GM21825 (cell line): ENCODE measurements around the gene SMARCAL1.
A peak's percentile ranks its signal among the peaks of the same experiment; 100 is the strongest.

Source experiments
- ATAC-seq: cut with Tn5 transposase; IDR thresholded peaks from one replicate; pipeline ENCODE4 v1.9.1; 2021; ENCODE audit warnings: mild to moderate bottlenecking, moderate library complexity; ENCODE audit not compliant: unreplicated experiment

The SMARCAL1 gene

DNA sequence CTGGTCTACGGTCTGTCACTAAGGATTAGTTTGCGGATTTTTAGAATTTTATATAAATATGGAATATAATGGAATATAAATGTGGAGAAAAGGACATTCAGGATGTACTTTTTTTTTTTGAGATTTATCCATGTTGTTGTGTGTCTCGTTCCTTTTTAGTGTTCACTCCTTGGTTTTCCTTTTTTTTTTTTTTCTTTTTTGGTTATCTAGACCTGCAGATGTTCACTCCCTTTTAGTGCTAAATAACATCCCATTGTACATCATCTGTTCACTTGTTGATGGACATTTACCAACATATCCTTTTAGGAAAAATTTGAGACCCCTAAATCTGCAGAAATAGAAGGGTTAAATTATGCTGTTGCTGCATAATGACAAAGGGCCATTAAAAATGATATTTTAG lies 60.9 kb downstream of the SMARCAL1 start:
- ATAC-seq: no peak

DNA sequence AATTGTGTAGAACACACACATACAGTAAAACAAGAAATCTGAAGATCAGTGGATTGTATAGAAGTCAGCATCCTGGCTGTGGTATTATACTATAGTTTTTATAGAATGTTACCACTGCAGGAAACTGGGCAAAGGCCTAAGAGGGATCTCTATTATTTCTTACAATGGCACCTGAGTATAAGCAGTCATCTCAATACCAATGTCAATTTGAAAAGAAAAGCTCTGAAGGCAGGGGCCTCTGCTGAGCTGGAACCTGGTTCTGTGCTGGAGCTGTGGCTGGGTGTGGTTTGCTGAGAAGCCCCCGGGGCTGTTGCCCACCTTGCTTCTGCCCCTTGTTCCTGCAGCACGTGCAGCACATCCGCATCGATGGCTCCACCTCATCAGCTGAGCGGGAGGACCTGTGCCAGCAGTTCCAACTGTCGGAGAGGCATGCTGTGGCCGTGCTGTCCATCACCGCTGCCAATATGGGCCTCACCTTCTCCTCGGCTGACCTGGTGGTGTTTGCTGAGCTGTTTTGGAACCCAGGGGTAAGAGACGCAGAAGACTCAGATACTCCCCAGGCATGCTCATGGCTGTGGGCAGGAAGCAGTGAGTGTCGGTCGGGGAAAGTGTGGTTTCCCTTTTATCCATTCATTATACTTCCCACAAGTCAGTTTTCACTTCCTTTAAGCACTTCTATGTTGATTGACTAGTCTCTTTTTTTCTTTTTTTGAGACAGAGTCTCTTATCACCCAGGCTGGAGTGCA lies 62.8 kb downstream of the SMARCAL1 start:
- ATAC-seq: peak; percentile 72

DNA sequence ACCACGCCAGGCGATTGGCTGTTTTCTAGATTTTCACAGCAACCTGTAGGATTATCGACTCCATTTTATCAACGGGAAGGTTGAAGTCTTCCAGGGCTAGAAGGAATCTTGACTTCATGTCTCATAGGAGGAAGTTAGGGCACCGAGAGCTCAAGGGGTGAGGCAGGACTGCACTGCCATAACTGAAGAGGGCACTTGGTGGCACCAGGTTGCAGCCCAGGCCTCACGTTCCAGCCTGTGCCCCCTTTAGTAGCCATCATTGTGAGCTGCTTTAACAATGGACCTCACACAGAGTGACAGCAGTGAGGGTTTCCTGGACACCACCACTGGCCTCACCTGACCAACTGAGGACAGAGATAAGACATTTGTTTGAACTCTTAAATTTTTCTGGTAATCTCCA lies 63.5 kb downstream of the SMARCAL1 start:
- ATAC-seq: no peak

DNA sequence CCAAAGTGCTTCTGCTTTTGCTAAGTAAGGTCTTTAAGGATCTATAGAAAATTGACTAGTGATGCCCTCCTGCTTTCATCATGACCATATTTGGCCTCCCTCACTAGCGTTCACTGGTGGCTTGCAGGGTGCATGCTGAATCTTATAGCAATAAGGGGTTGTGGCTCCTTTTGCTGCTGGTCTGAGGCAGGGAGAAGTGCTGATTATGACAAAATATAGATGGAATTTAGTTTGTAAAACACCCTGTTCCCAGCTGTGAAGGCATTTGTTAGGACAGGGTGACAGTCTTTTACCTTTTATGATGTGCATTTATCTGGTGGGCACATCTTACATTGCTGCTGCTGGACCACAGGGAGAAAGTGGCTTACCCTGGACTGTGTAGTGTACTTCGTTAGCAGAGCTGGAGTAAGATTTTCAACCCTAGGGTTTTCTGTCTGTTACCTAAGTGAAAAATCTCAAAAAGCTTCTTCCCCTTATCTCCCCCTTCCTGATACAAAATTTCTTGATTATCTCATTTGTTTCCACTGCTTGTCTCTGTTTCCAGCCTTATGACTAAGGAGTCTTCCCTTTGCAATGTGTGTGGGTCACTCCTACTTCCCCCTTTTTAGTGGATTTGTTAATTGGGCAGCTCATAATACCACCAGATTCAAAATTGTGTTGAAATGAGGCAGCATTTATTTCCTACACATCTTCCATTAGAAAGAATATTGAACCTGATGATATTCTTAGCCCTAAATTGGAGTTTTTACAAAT lies 65.2 kb downstream of the SMARCAL1 start:
- ATAC-seq: no peak

DNA sequence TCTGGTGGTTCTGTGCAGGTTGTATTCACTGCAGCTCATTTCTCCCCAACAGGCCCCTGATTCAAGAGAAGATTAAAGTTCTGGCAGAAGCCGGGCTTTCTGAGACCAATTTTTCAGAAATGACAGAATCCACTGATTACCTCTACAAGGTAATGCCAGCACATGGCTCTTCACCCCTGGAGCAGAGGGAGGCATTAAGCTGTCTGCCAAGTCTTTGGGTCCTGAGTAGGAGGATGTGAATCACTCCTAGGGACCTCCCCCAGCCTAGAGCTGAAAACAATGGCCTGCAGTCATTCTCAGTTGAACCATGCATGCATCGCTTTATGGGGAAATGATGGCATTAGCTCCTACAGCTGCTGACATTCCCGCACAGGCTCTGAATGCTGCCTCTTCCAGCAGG lies 65.9 kb downstream of the SMARCAL1 start:
- no peak for ATAC-seq

DNA sequence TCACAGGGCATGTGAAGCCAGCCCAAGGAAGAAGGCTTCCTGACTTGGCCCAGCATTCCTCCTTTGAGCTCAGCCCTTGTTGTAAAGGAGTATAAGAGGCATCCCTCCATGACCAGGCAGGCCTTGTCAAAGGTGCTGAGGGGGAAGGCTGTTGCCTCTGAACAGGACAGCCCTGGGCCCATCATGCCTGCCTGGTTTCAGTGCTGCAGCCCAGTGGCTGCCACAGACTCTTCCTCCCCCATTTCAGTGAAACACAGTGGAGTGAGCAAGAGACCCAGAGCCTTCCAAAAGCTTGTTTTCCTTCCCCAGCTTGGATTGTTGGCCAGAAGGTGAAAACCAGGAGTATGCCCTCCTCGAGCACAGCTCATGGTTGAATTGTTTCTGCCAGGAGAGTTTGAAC lies 66.5 kb downstream of the SMARCAL1 start:
- no peak for ATAC-seq

DNA sequence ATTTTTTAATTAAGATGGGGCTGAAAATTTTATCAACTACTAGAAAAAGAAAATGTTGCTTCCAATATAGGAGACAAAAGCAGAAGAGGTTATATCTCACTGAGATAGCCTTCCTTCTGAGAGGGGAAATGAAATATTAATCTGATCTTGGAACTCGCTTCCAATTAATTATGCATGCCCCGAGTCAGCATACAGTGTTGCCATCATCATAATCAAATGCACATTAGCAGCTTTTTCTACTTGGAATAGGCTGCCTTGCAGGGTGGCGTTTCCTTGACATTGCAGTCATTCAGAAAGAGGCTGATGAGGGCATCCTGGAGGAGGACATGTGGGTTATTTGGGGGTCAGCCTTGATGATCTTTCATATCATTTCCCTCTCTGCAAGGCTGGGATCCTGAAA lies 67.9 kb downstream of the SMARCAL1 start:
- no peak for ATAC-seq

DNA sequence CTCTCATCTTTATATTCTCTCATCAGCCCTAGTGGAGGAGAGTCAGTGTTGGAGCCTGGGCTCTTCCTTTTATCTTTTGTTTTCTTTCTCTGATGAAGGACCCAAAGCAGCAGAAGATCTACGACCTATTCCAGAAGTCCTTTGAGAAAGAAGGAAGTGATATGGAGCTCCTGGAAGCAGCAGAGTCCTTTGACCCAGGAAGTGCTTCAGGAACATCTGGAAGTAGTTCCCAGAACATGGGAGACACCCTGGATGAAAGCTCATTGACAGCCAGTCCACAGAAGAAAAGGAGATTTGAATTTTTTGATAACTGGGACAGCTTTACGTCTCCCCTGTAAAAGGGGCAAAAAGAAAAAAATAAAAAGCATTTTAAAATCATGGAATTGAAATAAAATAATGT lies 70.4 kb downstream of the SMARCAL1 start:
- ATAC-seq: no peak

DNA sequence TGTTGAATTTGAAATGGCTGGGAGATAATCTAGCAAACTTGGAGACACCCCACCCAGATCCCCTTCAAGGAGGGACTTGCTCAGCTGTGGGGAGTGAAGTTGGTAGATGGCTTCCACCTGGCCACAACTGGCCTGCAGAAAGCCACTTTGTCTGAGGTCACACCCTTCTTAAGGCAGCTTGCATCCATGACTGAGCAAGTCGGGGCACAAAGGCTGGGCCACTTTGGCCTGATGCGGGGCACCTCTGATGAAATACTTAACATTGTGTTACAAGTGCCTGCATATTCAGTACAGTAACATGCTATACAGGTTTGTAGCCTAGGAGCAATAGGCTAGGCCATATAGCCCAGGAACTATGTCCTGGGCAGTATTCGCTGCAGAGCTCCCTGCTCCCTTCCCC lies 73.0 kb downstream of the SMARCAL1 start:
- ATAC-seq: no peak

DNA sequence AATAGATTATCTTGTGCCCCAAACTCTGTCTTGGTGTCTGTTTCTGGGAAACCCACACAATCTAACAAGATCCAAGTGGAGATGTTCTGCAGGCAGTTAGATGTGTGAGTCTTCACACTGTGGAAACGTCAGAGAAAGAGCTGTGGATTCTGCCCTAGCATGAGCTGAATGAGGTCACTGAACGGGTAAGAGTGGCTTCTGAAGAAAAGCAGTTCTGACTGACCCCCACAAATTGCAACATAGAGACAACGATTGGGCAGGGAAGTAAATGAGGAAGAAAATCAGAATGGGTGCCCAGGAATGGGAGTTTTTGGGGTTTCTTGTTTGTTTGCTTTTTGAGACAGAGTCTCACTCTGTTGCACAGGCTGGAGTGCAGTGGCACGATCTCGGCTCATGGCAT lies 73.5 kb downstream of the SMARCAL1 start:
- no peak for ATAC-seq

DNA sequence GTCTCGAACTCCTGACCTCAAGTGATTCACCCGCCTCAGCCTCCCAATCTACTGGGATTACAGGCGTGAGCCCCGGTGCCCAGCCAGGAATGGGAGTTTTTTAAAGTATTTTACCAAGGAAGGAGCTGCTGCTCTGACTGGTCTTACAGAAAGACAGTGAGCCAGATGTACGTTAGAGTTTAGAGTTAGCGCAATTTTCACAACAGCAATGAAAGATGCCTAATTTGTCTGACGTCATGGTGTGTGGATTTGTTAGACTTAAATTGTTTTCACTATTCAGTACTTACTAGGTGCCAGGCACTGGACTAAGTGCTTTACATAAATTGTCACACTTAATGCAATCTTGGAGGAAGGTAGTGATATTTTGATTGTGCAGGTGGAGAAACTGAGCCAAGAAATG lies 74.0 kb downstream of the SMARCAL1 start:
- ATAC-seq: no peak

DNA sequence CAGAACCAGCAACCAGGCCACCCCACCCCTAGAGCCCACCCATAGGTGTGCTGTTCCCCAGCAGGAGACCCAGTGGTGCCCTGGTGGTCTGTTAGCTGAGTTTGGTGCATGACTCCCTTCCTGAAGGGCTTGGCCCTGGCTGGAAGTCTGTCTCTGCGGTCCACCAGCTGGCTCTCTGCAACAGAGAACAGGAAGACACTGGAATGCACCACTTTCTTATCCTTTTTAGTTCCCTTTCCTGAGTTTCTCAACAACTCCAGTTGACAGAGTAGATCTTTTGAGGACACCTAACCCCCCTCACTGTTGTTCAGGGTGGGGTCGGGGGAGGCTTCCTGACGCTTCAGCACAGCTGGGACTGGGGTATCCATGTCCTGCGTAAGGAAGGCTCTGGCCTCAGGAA lies 74.4 kb downstream of the SMARCAL1 start:
- no peak for ATAC-seq

DNA sequence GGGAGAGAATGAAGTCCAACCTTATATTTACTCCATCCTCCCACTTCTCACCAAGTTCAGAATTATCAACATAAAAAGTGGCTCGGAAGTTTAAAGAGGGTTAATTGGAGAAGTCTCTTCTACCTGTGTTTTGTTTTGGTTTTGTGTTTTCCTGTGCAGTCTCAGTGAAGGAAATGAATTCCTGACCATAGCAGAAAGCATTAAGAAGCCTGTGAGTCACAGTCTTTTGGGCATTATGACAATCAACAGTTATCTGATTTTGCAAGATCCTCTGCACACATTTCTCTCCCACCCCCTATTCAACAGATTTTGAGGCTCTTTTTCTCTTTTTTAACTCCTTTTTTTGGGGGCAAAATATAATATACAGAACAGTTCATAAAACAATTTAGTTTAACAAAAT lies 77.8 kb downstream of the SMARCAL1 start:
- no peak for ATAC-seq

DNA sequence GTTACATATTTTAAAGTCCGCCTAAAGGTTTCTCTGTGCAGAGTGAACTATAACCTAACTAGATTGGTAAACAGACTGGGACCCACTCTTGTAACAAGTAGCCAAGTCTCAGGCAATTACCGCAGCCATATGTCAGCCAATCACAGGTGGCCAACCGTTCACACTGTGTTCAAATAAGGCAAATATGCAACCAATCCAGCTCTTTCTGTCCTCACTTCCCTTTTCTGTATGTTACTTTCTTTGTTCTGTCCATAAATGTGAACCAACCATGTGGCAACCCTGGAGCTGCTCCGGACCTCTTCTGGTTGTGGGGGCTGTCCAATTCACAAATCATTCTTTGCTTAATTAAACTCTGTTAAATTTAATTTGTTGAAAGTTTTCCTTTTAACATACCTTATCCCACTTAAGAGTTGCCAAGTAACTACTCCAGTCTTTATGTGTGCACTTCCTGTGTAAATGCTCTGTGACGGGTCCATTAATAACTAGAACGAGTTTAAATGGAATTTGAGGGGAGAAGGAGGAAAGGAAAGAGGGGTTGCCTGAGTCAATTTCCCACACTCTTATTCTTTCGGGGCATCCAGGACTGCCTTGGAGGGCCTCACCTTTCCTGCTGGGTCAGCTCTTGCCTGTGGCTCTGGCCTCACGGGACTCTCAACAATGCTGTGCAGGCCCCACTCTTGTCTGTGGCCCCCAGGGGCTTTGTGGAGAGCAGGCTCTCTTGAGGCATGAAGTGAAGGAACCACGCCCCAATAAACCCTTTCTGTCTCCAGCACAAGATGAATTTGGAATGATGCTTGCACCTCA lies 79.7 kb downstream of the SMARCAL1 start:
- ATAC-seq: peak; percentile 75

DNA sequence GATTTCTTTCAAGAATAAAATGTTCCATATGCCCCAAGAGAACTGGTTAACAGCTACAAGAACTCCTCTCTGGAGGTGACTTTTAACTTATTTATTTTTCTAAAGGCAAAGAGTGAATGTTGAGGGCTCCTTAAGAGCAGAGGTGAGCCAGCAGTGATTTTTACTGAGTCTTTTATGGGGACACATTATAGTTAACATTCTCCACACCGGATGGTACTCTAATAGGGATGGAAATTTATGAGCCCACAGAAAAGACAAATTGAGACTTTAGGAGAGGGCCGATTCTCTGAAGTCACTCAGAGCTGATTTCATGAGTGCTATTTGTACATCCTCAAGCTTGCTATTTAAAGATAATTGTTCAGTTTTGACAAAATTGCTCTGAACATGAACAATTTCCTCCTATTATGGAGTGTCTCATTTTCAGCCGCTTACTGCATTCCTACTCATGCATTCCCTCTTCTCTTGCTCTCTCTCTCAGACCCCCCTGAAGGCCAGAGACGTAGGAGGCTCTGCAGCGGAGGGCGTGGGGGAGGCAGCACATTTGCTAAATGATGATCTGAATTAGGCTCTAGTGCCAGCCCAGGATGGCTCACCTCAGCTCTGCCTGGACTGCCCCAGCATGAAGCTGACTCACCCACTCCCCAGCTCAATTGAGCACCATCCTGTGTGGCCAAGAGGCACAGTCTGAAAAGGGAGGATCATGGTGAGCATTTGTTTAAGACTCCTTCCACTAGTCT lies 80.5 kb downstream of the SMARCAL1 start:
- no peak for ATAC-seq

DNA sequence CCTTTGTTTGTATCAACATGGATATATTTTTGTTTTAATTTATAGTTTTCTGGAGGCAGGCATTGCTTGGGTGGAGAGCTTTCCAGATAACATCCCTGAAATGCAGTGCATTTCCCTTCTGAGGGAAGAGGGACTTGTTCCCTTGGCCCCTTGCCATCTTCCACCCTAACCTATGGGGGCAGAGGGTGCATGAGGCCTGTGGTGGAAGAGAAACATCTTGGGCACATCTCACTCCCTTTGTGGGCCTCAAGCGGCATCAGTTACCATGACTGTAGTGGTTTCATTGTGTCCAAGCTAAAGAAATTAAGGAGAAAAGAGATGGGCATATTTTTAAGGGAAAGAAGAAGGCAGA lies 81.0 kb downstream of the SMARCAL1 start:
- ATAC-seq: no peak

DNA sequence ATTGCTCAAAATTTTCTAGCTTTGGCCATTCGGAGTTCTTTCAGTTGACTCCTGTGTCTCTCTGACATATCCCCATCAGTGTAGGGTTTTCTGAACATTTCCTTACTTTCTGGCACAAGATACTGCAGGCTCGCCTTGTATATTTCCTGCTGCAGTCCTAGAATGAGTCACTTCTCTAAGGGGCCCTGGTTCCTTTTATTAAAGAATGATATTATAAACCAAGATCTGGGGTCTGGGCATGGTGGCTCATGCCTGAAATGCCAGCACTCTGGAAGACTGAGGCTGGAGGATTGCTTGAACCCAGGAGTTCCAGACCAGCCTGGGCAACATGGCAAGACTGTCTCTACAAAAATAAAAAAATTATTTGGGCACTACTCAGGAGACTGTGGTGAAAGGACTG lies 83.4 kb downstream of the SMARCAL1 start:
- no peak for ATAC-seq

DNA sequence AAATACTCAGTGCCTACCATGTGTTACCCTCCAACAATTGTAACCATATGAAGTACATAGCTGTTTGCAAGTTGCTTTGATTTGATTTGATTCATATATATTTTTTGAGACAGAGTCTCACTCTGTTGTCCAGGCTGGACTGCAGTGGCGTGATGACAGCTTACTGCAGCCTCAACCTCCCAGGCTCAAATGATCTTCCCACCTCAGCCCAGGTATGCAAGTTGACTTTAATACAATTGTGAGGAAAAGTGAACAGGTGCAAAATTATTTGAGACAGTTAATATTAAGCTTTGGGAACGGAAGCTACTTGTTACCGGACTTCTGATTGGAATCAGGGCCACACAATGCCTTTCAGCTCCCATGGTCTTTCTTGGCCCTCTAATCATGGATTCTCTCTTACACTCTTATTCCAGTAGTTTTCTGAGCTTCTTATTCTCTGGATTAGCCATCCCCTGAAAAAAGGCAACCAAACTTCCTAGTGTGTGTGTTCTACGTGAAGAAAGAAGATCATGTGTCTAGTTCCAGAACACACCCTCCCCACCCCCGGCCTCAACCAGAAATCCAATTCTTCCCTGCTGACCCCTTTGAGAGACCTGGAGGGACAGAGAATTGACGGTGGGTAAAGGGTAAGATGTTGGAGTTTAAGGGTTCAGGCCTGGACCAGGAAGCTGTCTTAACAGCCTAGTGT lies 85.2 kb downstream of the SMARCAL1 start:
- no peak for ATAC-seq

DNA sequence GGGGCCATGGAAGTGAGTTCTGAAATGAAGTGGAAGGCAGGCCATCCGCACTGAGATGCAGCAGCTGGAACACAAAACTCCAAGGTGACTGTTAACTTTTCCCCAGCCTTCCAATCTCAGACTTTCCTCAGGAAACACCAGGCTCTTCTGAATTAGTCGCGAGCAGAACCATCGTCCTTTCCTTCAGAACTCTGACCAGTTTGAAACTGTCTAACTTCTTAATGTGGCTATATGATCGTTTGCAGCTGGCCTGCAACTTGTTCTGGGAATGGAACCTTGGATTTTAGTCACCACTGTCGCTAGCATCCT lies 85.7 kb downstream of the SMARCAL1 start:
- no peak for ATAC-seq

DNA sequence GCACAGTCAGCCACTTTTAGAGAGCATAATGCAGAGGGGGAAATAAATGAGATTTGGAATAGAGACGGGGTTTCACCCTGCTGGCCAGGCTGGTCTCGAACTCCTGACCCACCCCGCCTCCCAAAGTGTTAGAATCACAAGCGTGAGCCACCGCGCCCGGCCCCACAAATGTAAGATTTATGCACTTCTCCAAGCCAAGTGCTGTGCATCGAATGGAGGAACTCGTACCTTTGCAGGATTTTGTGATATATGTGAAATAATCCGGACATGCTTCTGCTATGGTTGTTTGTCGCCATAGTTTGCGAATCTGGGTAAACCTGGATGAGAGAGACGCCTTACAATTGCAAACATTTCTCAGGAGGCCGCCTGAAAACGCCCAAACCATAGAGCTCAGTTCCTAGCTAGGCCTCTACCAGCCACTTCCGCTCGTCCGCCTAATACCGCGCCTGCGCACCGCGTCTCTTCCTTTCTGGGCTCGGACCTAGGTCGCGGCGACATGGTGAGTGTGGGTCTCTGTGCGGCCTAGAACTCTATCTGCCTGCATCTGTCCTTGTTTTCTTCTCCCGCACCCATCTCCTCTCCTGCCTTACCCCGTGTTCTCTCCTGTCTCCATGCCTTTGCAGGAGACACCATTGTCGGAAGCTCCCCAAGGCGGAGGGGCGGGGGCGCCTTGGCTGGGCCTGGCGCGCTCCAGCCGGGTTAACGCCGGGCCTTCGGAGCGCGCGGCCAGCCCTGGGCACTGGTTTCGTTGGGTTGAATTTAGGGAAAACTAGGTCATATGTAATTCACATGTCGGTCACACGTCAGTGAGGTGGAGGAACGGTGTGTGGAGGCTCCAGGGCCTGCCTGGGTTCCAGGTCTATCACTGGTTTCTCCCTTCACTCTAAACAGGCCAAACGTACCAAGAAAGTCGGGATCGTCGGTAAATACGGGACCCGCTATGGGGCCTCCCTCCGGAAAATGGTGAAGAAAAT lies 86.4 kb downstream of the SMARCAL1 start, which contains the start of gene RPL37A:
TSS of gene RPL37A (plus strand) at position 466 of the 974 bp plus-strand sequence. CDS start at position 497, 31 bp downstream.
- peak; percentile 86 for ATAC-seq
